HepG2 (cell line): ENCODE results near the gene SRD5A3. TPM values are rescaled to one million over a fixed set of nuclear protein-coding genes. Genes with fewer than 3 reads are reported as not detected.

ENCODE experiments used
- ATAC-seq: fragments of 200-7000 bp; cut with Tn5 transposase; 3 replicates; pipeline ENCODE4 v1.9.1; 2020; ENCODE audit warnings: mild to moderate bottlenecking, moderate library complexity
- BruUV-seq: library from RNA; stranded (reverse); fragments of 400-500 nt; replicated peaks from 2 replicates; lab custom pipeline; 2021; lab: Mats Ljungman, UMichigan
- CTCF ChIA-PET: fragments of 300-600 bp; formaldehyde crosslinking; extraction: SDS; loops from one replicate; lab custom pipeline; 2021; ENCODE audit warnings: low total read pairs, inconsistent platforms, low intra/inter-chr PET ratio; lab: Yijun Ruan, JAX
- POLR2A ChIA-PET: fragments of 350-600 bp; sonication (Branson Sonifier 250); formaldehyde crosslinking; loops from one replicate; lab custom pipeline; 2020; ENCODE audit warnings: antibody characterized with exemption, inconsistent platforms; lab: Yijun Ruan, JAX
- DNase-seq: peaks from one replicate; pipeline ENCODE4 v3.0.0-alpha.2; 2015; ENCODE audit warnings: low spot score
- FAIRE-seq: peaks from 3 replicates; lab custom pipeline; 2011; peaks lifted over from hg19 to GRCh38; lab: Jason Lieb, UNC
- H2AFZ ChIP-seq: one replicate; pipeline ENCODE4 v1.6.1; 2011; ENCODE audit warnings: low read length, inconsistent platforms
- H3K27ac ChIP-seq: fragments of 300-600 bp; 3 replicates; pipeline ENCODE4 v1.8.0; 2011; ENCODE audit warnings: mixed run types, mild to moderate bottlenecking, mixed read lengths, low read length, inconsistent platforms; ENCODE audit not compliant: insufficient read depth; ENCODE audit errors: extremely low read length
- H3K27me3 ChIP-seq, 2 experiments: fragments of 200-600 bp in 1 of 2; 2 replicates in 1 of 2; 3 replicates in 1 of 2; pipeline versions ENCODE4 v1.6.0 to v1.8.0; 2011; ENCODE audit warnings: low read length in 2 of 2, mild to moderate bottlenecking in 2 of 2, moderate library complexity in 2 of 2, inconsistent platforms in 1 of 2; ENCODE audit not compliant: insufficient read depth in 2 of 2, control insufficient read depth in 1 of 2
- H3K36me3 ChIP-seq, 2 experiments: fragments of 200-600 bp in 1 of 2; replicated peaks in 1 of 2; 2 replicates in 1 of 2; 3 replicates in 1 of 2; pipeline versions ENCODE4 v1.5.1 to v1.8.0; 2011; ENCODE audit warnings: low read length in 2 of 2, inconsistent platforms in 1 of 2; ENCODE audit not compliant: insufficient read depth in 2 of 2, control insufficient read depth in 1 of 2
- H3K4me1 ChIP-seq: 2 replicates; pipeline ENCODE4 v1.5.1; 2012; ENCODE audit warnings: low read length, inconsistent platforms; ENCODE audit not compliant: insufficient read depth
- H3K4me2 ChIP-seq: 2 replicates; pipeline ENCODE4 v1.6.0; 2011; ENCODE audit warnings: low read depth, low read length, inconsistent platforms
- H3K4me3 ChIP-seq, 3 experiments: fragments of 200-600 bp in 1 of 3; sonication (generic), shearing (Covaris generic) in 1 of 3; replicated peaks in 1 of 3; 2 replicates each; pipeline ENCODE4 v1.5.1; 2011 to 2016; ENCODE audit warnings: low read length in 3 of 3, inconsistent platforms in 2 of 3, low read depth in 2 of 3, mild to moderate bottlenecking in 2 of 3, control low read depth in 1 of 3, mixed read lengths in 1 of 3; ENCODE audit not compliant: insufficient read depth in 1 of 3
- H3K79me2 ChIP-seq: one replicate; pipeline ENCODE4 v1.6.1; 2011; ENCODE audit warnings: low read length, inconsistent platforms; ENCODE audit not compliant: insufficient read depth
- H3K9ac ChIP-seq: 2 replicates; pipeline ENCODE4 v1.6.0; 2011; ENCODE audit warnings: mild to moderate bottlenecking, low read depth, low read length, inconsistent platforms; ENCODE audit not compliant: insufficient read depth
- H3K9me3 ChIP-seq: 2 replicates; pipeline ENCODE4 v1.5.1; 2012; ENCODE audit warnings: mild to moderate bottlenecking, low read length
- H4K20me1 ChIP-seq: 2 replicates; pipeline ENCODE4 v1.6.0; 2011; ENCODE audit warnings: inconsistent platforms, mild to moderate bottlenecking, low read length, moderate library complexity; ENCODE audit not compliant: insufficient read depth
- ATF7 ChIP-seq, 2 experiments: fragments of 450-650 bp in 1 of 2; sonication (generic) in 1 of 2; formaldehyde crosslinking in 1 of 2; IDR thresholded peaks; 2 replicates each; pipeline versions ENCODE4 v1.4.0 to v1.6.1; 2016 to 2020; ENCODE audit warnings: antibody characterized with exemption in 1 of 2, mild to moderate bottlenecking in 1 of 2, missing genetic modification reagents in 1 of 2
- ESRRA ChIP-seq: sonication (generic); formaldehyde crosslinking; IDR thresholded peaks from 2 replicates; pipeline ENCODE4 v1.5.1; 2020; ENCODE audit warnings: mild to moderate bottlenecking, low read depth, missing genetic modification reagents
- JUN ChIP-seq: sonication (generic); formaldehyde crosslinking; IDR thresholded peaks from 2 replicates; pipeline ENCODE4 v1.4.0; 2020; ENCODE audit warnings: mild to moderate bottlenecking, missing genetic modification reagents
- MED13 ChIP-seq: sonication (generic); formaldehyde crosslinking; IDR thresholded peaks from 2 replicates; pipeline ENCODE4 v1.5.0; 2020; ENCODE audit warnings: missing genetic modification reagents
- ZBTB38 ChIP-seq: sonication (generic); formaldehyde crosslinking; IDR thresholded peaks from 2 replicates; pipeline ENCODE4 v1.5.1; 2020; ENCODE audit warnings: mild to moderate bottlenecking, missing genetic modification reagents
- ZBTB44 ChIP-seq: sonication (generic); formaldehyde crosslinking; IDR thresholded peaks from 2 replicates; pipeline ENCODE4 v1.4.0; 2020; ENCODE audit warnings: missing genetic modification reagents
- ZNF615 ChIP-seq: sonication (generic); formaldehyde crosslinking; IDR thresholded peaks from 2 replicates; pipeline ENCODE4 v1.5.0; 2020; ENCODE audit warnings: mild to moderate bottlenecking, missing genetic modification reagents, borderline replicate concordance
- WGBS: methylation state at CpG from one replicate; pipeline ENCODE4 v1.1.6; 2017; ENCODE audit warnings: low lambda C conversion rate; 5-methylcytosine and 5-hydroxymethylcytosine counted together
- in situ Hi-C: cut with HindIII; loops from 2 replicates; pipeline ENCODE4 v1.10.0; 2017; ENCODE audit warnings: low pct_unique_long_range_greater_than_20kb; ENCODE audit not compliant: extremely low pct_ligation_motif_present
- intact Hi-C: fragments of 100-400 bp; cut with micrococcal nuclease; formaldehyde crosslinking; loops from one replicate; pipeline ENCODE4 v1.10.0; 2022; ENCODE audit not compliant: unreplicated experiment
- polyA plus RNA-seq, 8 experiments: library from polyadenylated mRNA; depleted of rRNA in 3 of 8; stranded (reverse) in 7 of 8; unstranded in 1 of 8; fragments of >200 nt; fragmentation: Illumina TruSeq in 4 of 8; extraction: Trizol in 4 of 8; gene quantifications; 2 replicates each; pipeline versions ENCODE4 v1.2.1 to v1.2.3, GENCODE V29; 2011 to 2016; ENCODE audit warnings: low read depth in 4 of 8, missing spikeins in 1 of 8, mixed read lengths in 1 of 8; ENCODE audit not compliant: insufficient read depth in 1 of 8
- total RNA-seq, 5 experiments: library from RNA; depleted of rRNA; stranded (reverse); fragments of >200 nt; fragmentation: Illumina TruSeq; extraction: Trizol; gene quantifications; 2 replicates each; pipeline ENCODE4 v1.2.3, GENCODE V29; 2016; ENCODE audit warnings: low read depth in 1 of 5
- TF ChIP-seq, protein P1 (sequence below): sonication (generic); formaldehyde crosslinking; IDR thresholded peaks from 2 replicates; pipeline ENCODE4 v1.5.1; 2020; ENCODE audit warnings: missing genetic modification reagents, mild to moderate bottlenecking, borderline replicate concordance

Gene SRD5A3
- total and polyA plus RNA-seq, 2 of the 13 experiments (the other 11 are each of a cell fraction or from before 2014, with no cell fraction given) = 12.4 to 18.4 TPM

GRCh38 chr4:55405073-55405472 is 59.0 kb downstream of the SRD5A3 start:
- POLR2A ChIA-PET = interaction anchor here (1.7 kb wide), 1 partner anchor 9 kb away, joined by 4 read pairs; the partner anchor contains the start of gene TMEM165
- Histone ChIP-seq H3K79me2 (peaks cover 58% of the 10 kb centered on the region), H4K20me1 (peaks cover 9% of the 10 kb centered on the region), H3K4me3 (no peak overlapping the region), H3K36me3 (peaks cover 2 to 22% of the 10 kb centered on the region in 2 experiments; a peak in 3 of 5 replicates), H3K4me2 (no peak overlapping the region), H3K27me3 (no peaks in the 10 kb centered on the region; a peak in 1 of 5 replicates), H3K9ac (no peak overlapping the region), H3K27ac (no peak overlapping the region), H3K9me3 (no peaks in the 10 kb centered on the region), H3K4me1 (peaks cover 18% of the 10 kb centered on the region), H2AFZ (no peak overlapping the region)
- ATAC-seq = no peak
- CTCF ChIA-PET = no interaction called here
- FAIRE-seq = no peak
- in situ Hi-C loops (no loop called here), intact Hi-C loops (no loop called here)
- BruUV-seq = no TSS peak
- no peak for DNase-seq
- 98% methylated on average over 3 of the region's 3 CpGs for WGBS
- TF ChIP-seq ATF7 (IDR thresholded peaks at IDR 0.05) (peak; percentile 64; the same call in 1 of the 2 replicates), ATF7 (CRISPR knock-in tag; IDR thresholded peaks at IDR 0.05) (no peak), ESRRA (CRISPR knock-in tag) (no peak)
- TF ChIP-seq, protein P1, sequence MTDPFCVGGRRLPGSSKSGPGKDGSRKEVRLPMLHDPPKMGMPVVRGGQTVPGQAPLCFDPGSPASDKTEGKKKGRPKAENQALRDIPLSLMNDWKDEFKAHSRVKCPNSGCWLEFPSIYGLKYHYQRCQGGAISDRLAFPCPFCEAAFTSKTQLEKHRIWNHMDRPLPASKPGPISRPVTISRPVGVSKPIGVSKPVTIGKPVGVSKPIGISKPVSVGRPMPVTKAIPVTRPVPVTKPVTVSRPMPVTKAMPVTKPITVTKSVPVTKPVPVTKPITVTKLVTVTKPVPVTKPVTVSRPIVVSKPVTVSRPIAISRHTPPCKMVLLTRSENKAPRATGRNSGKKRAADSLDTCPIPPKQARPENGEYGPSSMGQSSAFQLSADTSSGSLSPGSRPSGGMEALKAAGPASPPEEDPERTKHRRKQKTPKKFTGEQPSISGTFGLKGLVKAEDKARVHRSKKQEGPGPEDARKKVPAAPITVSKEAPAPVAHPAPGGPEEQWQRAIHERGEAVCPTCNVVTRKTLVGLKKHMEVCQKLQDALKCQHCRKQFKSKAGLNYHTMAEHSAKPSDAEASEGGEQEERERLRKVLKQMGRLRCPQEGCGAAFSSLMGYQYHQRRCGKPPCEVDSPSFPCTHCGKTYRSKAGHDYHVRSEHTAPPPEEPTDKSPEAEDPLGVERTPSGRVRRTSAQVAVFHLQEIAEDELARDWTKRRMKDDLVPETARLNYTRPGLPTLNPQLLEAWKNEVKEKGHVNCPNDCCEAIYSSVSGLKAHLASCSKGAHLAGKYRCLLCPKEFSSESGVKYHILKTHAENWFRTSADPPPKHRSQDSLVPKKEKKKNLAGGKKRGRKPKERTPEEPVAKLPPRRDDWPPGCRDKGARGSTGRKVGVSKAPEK (CRISPR knock-in tag) = no peak

GRCh38 chr4:55406545-55406944 is 60.5 kb downstream of the SRD5A3 start:
- intact Hi-C loops = no loop called here
- TF ChIP-seq ZBTB38 (CRISPR knock-in tag) (no peak), JUN (CRISPR knock-in tag) (no peak), MED13 (CRISPR knock-in tag) (no peak), ESRRA (CRISPR knock-in tag) (no peak), ZBTB44 (no peak), ZNF615 (CRISPR knock-in tag) (no peak)

More at GRCh38 chr4:55406545-55406944, 60.5 kb downstream of the SRD5A3 start:
- Histone ChIP-seq H3K27me3 (no peaks in the 10 kb centered on the region), H3K9me3 (no peaks in the 10 kb centered on the region), H3K4me2 (no peak overlapping the region), H4K20me1 (peaks cover 9% of the 10 kb centered on the region), H3K36me3 (peaks cover 3 to 20% of the 10 kb centered on the region in 2 experiments; a peak in 3 of 5 replicates), H3K9ac (no peak overlapping the region), H3K4me1 (peaks cover 10% of the 10 kb centered on the region), H3K79me2 (peaks cover 57% of the 10 kb centered on the region), H2AFZ (no peak overlapping the region), H3K4me3 (no peak overlapping the region), H3K27ac (no peak overlapping the region)
- POLR2A ChIA-PET = no interaction called here
- no peak for DNase-seq
- 96% methylated on average over 2 of the region's 2 CpGs for WGBS
- no peak for FAIRE-seq
- BruUV-seq = no TSS peak
- in situ Hi-C loops = no loop called here
- CTCF ChIA-PET = no interaction called here
- ATAC-seq = no peak
